RWPE1 (cell line): ENCODE results near the gene PRRX2.
A peak's percentile ranks its signal among the peaks of the same experiment; 100 is the strongest.

Source experiments
- CTCF ChIA-PET: fragments of 350-600 bp; sonication (Branson Sonifier 250); formaldehyde crosslinking; extraction: SDS; loops from one replicate; lab custom pipeline; 2021; lab: Yijun Ruan, JAX
- POLR2A ChIA-PET: fragments of 400-600 bp; formaldehyde crosslinking; extraction: SDS; loops from one replicate; lab custom pipeline; 2020; ENCODE audit warnings: antibody characterized with exemption; ENCODE audit not compliant: low non-redundant PET; lab: Yijun Ruan, JAX
- DNase-seq: peaks from one replicate; pipeline ENCODE4 v3.0.0; 2012; ENCODE audit warnings: low spot score
- H3K27ac ChIP-seq: fragments of 450-650 bp; 2 replicates; pipeline ENCODE4 v1.5.1; 2017
- TF ChIP-seq, protein P1 (sequence below): fragments of 450-650 bp; conservative IDR thresholded peaks from 2 replicates; pipeline ENCODE4 v1.5.1; 2017; ENCODE audit warnings: low read depth, mild to moderate bottlenecking

Gene PRRX2

DNA sequence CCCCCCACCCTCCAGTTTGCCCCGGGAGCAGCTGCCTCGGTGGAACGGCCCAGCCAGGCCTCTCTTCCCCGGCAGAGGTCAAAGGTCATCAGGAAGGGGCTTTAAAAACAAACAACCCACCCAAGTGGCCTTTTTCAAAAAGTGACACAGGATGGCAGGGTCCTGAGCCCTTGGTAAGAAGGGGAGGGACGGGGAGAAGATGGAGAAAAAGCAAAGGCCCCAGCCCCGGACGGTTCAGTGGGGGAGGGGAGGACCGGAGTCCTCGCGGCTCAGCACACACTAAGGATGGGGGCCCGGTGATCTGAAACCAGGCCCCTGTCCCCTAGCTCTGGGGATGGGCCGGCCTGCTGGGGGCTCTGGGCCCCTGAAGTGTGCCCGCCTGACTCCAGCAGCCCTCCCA is 1.1 kb downstream of the PRRX2 start:
- no peak overlapping the region for H3K27ac ChIP-seq
- ChIA-PET POLR2A (no interaction called here), CTCF (interaction anchor here (0.6 kb wide), 1 partner anchor 162 kb away, joined by 3 read pairs; no protein-coding TSS in a partner anchor)
- TF ChIP-seq, protein P1, sequence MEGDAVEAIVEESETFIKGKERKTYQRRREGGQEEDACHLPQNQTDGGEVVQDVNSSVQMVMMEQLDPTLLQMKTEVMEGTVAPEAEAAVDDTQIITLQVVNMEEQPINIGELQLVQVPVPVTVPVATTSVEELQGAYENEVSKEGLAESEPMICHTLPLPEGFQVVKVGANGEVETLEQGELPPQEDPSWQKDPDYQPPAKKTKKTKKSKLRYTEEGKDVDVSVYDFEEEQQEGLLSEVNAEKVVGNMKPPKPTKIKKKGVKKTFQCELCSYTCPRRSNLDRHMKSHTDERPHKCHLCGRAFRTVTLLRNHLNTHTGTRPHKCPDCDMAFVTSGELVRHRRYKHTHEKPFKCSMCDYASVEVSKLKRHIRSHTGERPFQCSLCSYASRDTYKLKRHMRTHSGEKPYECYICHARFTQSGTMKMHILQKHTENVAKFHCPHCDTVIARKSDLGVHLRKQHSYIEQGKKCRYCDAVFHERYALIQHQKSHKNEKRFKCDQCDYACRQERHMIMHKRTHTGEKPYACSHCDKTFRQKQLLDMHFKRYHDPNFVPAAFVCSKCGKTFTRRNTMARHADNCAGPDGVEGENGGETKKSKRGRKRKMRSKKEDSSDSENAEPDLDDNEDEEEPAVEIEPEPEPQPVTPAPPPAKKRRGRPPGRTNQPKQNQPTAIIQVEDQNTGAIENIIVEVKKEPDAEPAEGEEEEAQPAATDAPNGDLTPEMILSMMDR, result no peak
- no peak for DNase-seq

DNA sequence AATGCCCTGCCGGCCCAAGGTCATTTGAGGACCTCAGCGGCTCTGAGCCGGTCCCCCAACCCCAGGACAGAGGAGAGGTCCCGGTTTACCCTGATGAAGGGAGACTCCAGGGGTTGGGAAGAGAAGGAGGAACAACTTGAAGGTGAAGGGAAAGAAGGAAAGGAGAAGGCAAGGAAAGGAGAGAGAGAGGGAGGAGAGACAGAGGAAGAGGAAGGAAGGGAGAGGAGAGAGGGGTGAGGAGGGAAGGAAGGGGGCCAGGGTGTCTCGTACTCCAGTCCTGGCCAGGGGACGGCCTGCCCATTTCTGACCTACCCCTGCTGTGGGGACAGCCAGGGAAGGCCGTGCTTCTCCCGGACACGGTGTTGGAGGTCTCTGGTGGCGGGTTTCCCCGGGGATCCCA is 1.9 kb downstream of the PRRX2 start:
- POLR2A ChIA-PET, result interaction anchor here (0.6 kb wide), 1 partner anchor 75 kb away, joined by 3 read pairs; no protein-coding TSS in a partner anchor
- no peak overlapping the region for H3K27ac ChIP-seq
- no peak for DNase-seq
- TF ChIP-seq, protein P1, result no peak
- CTCF ChIA-PET, result interaction anchor here (0.9 to 1.1 kb wide), 2 partner anchors 18 to 123 kb away, joined by 4 read pairs; no protein-coding TSS in a partner anchor

DNA sequence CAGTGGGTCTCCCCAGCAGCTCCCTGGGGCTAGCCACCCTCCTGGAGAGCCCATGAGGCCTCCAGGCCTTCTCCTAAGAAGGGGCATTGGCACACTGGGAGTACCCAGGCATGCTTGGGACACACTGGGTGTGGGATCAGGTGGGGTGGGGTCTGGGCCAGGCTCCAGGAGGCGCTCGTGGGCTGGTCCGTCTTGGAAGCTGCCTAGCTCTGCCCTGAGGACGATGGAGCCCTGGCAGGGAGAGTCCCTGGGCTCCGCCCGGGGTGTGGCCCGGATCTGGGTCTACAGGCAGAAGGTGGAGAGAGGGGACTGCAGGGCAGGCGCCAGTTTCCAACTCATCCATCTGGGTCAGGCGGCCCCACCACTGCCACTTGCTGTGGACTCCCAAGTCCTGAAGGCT is 2.4 kb downstream of the PRRX2 start:
- TF ChIP-seq, protein P1, result no peak
- POLR2A ChIA-PET, result interaction anchor here (0.6 kb wide), 1 partner anchor 75 kb away, joined by 3 read pairs; no protein-coding TSS in a partner anchor
- CTCF ChIA-PET, result interaction anchor here (0.9 to 1.1 kb wide), 2 partner anchors 17 to 123 kb away, joined by 4 read pairs; no protein-coding TSS in a partner anchor
- H3K27ac ChIP-seq, result no peak overlapping the region
- no peak for DNase-seq

DNA sequence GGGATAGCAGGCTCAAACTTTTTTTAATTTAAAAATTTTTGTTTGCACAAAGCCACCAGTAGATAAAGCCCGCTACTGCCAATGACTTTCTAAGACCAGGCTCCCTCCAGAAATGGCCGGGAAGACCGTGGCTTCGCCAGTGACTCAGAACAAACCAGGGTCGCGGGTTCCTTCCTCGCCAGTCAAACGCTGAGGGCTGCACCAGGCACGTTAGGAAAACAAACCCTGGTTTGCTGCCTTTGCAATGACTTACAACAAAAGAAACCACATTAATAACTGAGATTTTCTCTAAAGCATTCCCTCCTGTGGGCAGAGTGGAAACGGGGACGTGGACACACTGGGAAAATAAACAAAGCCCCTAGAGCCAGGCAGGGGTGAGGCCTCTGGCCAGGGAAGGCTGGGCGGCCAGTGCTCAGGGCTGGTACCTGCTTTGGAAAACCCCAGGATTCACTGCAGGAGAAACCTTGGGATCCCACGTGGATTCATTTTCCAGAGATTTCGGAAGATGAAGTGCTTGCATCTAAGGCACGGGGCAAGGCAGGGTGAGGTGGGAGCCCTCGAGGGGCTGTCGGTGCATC is 3.8 kb downstream of the PRRX2 start:
- POLR2A ChIA-PET, result no interaction called here
- DNase-seq, result no peak
- TF ChIP-seq, protein P1, result no peak
- CTCF ChIA-PET, result no interaction called here
- peak overlapping the region; percentile 1; the same call in 1 of the 2 replicates for H3K27ac ChIP-seq

DNA sequence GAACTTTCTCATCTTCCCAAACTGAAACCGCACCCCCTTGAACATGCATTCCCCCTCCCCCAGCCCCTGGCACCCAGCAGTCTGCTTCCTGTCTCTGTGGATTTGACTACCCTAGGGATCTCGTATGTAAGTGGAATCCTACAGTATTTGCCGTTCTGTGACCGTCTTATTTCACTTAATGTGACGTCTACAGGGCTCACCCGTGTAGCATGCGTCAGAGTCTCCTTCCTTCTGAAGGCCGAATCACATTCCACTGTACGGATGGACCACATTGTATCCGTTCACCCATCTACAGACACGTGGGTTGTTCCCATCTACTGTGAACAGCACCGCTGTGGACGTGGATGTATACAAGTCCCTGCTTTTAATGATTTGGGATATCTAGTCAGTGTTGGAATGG is 4.5 kb downstream of the PRRX2 start:
- no peak overlapping the region for H3K27ac ChIP-seq
- TF ChIP-seq, protein P1, result no peak
- POLR2A ChIA-PET, result no interaction called here
- DNase-seq, result no peak
- CTCF ChIA-PET, result no interaction called here

DNA sequence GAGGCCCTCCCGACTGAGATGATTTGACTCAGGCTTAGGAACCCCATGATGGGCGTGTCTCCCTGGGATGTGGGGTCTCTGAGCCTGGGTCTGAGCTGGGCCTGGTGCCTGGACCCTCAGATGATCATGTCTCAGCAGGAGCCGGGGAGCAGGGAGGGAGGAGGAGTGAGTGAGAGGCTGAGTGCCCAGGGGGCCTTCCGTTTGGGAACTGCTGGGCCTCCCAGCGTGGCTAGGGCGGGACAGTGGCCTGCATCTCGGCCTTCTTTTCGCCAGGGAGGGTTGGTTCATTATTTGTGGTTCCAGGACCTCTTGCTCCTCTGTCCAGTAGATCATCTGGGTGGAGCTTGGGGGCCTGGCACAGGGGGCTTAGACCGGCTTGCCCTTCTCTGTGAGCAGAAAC is 5.6 kb downstream of the PRRX2 start:
- no peak overlapping the region for H3K27ac ChIP-seq
- CTCF ChIA-PET, result interaction anchor here (1.0 kb wide), 1 partner anchor 50 kb away, joined by 3 read pairs; no protein-coding TSS in a partner anchor
- TF ChIP-seq, protein P1, result no peak
- POLR2A ChIA-PET, result no interaction called here
- no peak for DNase-seq
